ENCODE data around the gene IRX5.

IRX5 gene

DNA sequence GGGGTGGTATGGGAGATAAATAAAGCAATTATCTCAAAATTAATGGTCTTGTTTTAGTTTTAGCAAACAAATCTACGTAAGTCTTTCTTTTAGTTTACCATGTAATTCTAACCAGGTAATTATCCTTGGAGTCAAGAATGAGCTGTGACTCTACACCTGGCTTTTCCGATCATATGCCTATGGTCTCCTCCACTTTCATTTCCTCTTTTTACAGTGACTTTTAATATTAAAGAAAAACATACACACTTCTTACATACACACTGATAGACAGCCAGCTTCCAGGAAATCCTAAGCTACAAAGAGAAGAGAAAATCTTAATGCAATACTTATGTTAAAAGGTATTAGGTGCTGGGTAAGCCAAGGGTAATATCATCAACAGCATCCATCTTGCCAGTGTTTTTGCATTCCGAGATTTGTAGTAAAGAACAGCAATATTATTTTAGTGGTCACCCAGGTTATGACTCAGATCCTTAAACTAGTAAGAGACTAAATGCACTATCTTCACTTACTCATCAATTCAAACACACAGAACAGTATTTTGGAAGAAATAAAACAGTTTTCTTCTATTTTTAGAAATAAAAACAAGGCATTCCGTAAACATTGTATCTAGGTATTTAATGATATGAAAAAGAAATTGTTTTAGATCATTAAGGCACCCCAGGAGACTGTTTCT is 4.4 kb upstream of the IRX5 start:
- TF ChIP-seq, protein P1, sequence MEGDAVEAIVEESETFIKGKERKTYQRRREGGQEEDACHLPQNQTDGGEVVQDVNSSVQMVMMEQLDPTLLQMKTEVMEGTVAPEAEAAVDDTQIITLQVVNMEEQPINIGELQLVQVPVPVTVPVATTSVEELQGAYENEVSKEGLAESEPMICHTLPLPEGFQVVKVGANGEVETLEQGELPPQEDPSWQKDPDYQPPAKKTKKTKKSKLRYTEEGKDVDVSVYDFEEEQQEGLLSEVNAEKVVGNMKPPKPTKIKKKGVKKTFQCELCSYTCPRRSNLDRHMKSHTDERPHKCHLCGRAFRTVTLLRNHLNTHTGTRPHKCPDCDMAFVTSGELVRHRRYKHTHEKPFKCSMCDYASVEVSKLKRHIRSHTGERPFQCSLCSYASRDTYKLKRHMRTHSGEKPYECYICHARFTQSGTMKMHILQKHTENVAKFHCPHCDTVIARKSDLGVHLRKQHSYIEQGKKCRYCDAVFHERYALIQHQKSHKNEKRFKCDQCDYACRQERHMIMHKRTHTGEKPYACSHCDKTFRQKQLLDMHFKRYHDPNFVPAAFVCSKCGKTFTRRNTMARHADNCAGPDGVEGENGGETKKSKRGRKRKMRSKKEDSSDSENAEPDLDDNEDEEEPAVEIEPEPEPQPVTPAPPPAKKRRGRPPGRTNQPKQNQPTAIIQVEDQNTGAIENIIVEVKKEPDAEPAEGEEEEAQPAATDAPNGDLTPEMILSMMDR (IDR thresholded peaks at IDR 0.05): no peak
- Histone ChIP-seq H3K4me2 (ENCODE audit: low read length) (no peak overlapping the region), H2AFZ (no peak overlapping the region), H3K27me3 (ENCODE audit: control insufficient read depth, insufficient read depth, low read length) (no peaks in the 10 kb centered on the region), H3K4me3 (ENCODE audit: low read depth, low read length) (no peak overlapping the region), H3K9ac (no peak overlapping the region), H3K4me1 (peaks cover 3% of the 10 kb centered on the region), H3K79me2 (no peaks in the 10 kb centered on the region), H3K36me3 (ENCODE audit: control insufficient read depth, insufficient read depth, low read length) (no peaks in the 10 kb centered on the region), H3K27ac (no peak overlapping the region), H3K9me3 (ENCODE audit: control insufficient read depth, low read length) (no peaks in the 10 kb centered on the region)

- H2AFZ ChIP-seq: peak overlapping the region; percentile 72
- H3K27me3 ChIP-seq (ENCODE audit: control insufficient read depth, insufficient read depth, low read length): no peaks in the 10 kb centered on the region
- H3K4me2 ChIP-seq (ENCODE audit: low read length): peak overlapping the region; percentile 9
- TF ChIP-seq, protein P1 (IDR thresholded peaks at IDR 0.05): no peak
- no peaks in the 10 kb centered on the region for H3K9me3 ChIP-seq (ENCODE audit: control insufficient read depth, low read length)
- H3K4me3 ChIP-seq (ENCODE audit: low read depth, low read length): peak overlapping the region; percentile 38
- H3K9ac ChIP-seq: no peak overlapping the region
- H3K36me3 ChIP-seq (ENCODE audit: control insufficient read depth, insufficient read depth, low read length): no peaks in the 10 kb centered on the region
- no peaks in the 10 kb centered on the region for H3K79me2 ChIP-seq
- H3K4me1 ChIP-seq: peaks cover 3% of the 10 kb centered on the region
- peak overlapping the region; percentile 50 for H3K27ac ChIP-seq
Observed at GRCh38 chr16:54927125-54928015, 3.3 kb upstream of the IRX5 start.

DNA sequence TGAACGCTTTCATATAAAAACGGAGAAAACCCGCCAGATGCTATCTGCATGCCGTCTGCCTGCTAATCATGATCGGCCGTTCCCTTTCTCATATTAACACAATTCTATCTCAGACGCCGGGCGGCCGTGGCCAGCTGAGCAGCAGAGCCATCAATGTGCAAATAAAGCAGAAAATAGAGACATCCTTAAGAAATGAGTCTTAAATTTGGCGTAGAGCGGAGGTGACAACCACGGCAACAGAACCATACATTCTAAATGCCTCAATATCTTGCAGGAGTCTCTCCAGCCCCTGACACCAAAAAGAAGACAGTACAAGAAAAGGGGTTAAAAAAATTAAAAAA is 2.7 kb upstream of the IRX5 start:
- Histone ChIP-seq H3K27me3 (ENCODE audit: control insufficient read depth, insufficient read depth, low read length) (no peaks in the 10 kb centered on the region), H2AFZ (peak overlapping the region; percentile 72), H3K4me3 (ENCODE audit: low read depth, low read length) (peak overlapping the region; percentile 38), H3K27ac (peak overlapping the region; percentile 50), H3K4me1 (peaks cover 3% of the 10 kb centered on the region), H3K9me3 (ENCODE audit: control insufficient read depth, low read length) (no peaks in the 10 kb centered on the region), H3K9ac (no peak overlapping the region), H3K36me3 (ENCODE audit: control insufficient read depth, insufficient read depth, low read length) (no peaks in the 10 kb centered on the region), H3K79me2 (no peaks in the 10 kb centered on the region), H3K4me2 (ENCODE audit: low read length) (peak overlapping the region; percentile 9)
- TF ChIP-seq, protein P1 (IDR thresholded peaks at IDR 0.05): no peak

GRCh38 chr16:54928411-54929089 is 2.1 kb upstream of the IRX5 start:
- peak overlapping the region; percentile 59 for H3K27ac ChIP-seq
- peaks cover 3% of the 10 kb centered on the region for H3K4me1 ChIP-seq
- H3K36me3 ChIP-seq (ENCODE audit: control insufficient read depth, insufficient read depth, low read length): no peaks in the 10 kb centered on the region
- peak overlapping the region; percentile 66 for H3K4me2 ChIP-seq (ENCODE audit: low read length)
- H3K9ac ChIP-seq: no peak overlapping the region
- peak overlapping the region; percentile 81 for H2AFZ ChIP-seq
- peak overlapping the region; percentile 46 for H3K4me3 ChIP-seq (ENCODE audit: low read depth, low read length)
- TF ChIP-seq, protein P1 (IDR thresholded peaks at IDR 0.05): no peak
- no peaks in the 10 kb centered on the region for H3K27me3 ChIP-seq (ENCODE audit: control insufficient read depth, insufficient read depth, low read length)
- H3K79me2 ChIP-seq: no peaks in the 10 kb centered on the region
- H3K9me3 ChIP-seq (ENCODE audit: control insufficient read depth, low read length): no peaks in the 10 kb centered on the region

Measured in parathyroid adenoma (tissue), 2 donors.